Gastroesophageal sphincter (tissue), 3 donors: ENCODE data around the gene TNPO2.

Experiments used
- CTCF ChIP-seq, 4 experiments: fragments of 200-600 bp in 2 of 4; fragments of 450-650 bp in 2 of 4; sonication (generic) in 1 of 4; IDR thresholded peaks; one replicate each; pipeline ENCODE4 v1.5.1; 2017 to 2019; ENCODE audit warnings: antibody characterized with exemption in 4 of 4, mild to moderate bottlenecking in 2 of 4, moderate library complexity in 2 of 4
- EP300 ChIP-seq: sonication (generic); formaldehyde crosslinking; IDR thresholded peaks from one replicate; pipeline ENCODE4 v1.6.1; 2017; ENCODE audit warnings: antibody characterized with exemption, mild to moderate bottlenecking
- POLR2A ChIP-seq, 2 donors: fragments of 450-650 bp; IDR thresholded peaks; one replicate each; pipeline ENCODE4 v1.6.1; 2017; ENCODE audit warnings: antibody characterized with exemption in 2 of 2, mild to moderate bottlenecking in 2 of 2, moderate library complexity in 1 of 2

- TF ChIP-seq CTCF (IDR thresholded peaks at IDR 0.05) (no peak), EP300 (no peak), POLR2A (IDR thresholded peaks at IDR 0.05) (no peak)
Observed at GRCh38 chr19:12715102-12715501, 8.6 kb downstream of the TNPO2 start.
